GM19452 (cell line): Measurements from ENCODE around the gene UVSSA.
"Not testable (repeated sequence)": the region's sequence is repeated elsewhere in the genome, so short reads cannot be mapped to it uniquely, and the experiment has no call there.

Experiments
- ATAC-seq: cut with Tn5 transposase; IDR thresholded peaks from one replicate; pipeline ENCODE4 v1.9.1; 2021; ENCODE audit not compliant: unreplicated experiment

Gene UVSSA

DNA sequence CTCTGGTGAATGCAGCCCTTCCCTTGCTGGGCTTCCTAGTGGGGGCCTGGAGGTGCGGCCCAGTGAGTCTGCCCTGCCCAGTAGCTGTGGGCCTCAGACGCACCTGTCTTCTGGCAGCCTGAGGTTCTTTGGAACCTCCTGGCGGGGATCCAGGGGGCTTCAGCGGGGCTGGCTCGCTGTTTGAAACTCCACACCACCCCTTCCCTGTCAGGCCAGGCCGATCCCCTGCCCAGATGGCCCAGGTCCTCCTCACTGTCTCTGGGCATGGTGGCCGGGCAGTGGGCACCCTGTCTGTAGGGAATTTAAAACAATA lies 69.9 kb downstream of the UVSSA start:
- ATAC-seq, result no peak

- no peak for ATAC-seq
These were observed 70.7 kb downstream of the UVSSA start for GRCh38 chr4:1417522-1418390.

- no peak for ATAC-seq
These were observed 71.7 kb downstream of the UVSSA start for GRCh38 chr4:1418494-1419285.

- no peak for ATAC-seq
These were observed 72.7 kb downstream of the UVSSA start for GRCh38 chr4:1419708-1420107.

- no peak for ATAC-seq
These were observed 74.6 kb downstream of the UVSSA start for GRCh38 chr4:1421657-1422056.

DNA sequence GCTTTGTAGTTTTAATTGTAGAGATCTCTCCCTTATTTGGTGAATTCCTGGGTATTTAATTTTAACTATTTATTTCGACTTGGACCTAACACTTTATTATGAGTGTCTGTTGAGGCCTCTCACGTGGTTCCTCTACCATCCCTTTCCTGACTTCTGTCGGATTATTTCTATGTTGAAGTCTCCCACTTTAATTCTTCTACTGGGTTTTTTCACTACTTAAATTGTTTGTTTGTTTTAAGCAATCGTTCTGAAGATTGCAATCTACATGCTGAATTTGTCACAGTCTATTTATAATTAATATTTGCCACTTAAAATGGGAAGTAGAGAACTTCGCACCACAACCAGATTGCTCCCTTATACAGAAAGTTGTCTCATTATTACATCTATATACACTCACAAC lies 80.0 kb downstream of the UVSSA start:
- no peak for ATAC-seq

DNA sequence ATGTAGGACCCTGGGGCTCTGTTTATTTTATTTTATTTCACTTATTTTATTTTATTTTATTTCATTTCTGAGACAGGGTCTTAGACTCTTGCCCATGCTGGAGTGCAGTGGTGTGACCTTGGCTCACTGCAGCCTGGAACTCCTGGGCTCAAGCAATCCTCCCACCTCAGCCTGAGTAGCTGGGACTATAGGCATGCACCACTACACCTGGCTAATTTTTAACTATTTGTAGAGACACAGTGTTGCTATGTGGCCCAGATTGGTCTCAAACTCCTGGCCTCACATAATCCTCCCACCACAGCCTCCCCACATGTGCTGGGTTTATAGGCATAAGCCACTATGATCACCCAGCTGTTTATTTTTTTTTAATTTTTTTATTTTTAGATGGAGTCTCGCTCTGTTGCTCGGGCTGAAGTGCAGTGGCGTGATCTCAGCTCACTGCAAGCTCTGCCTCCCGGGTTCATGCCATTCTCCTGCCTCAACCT lies 96.7 kb downstream of the UVSSA start:
- not testable (repeated sequence) for ATAC-seq
